HG03175 (cell line): ENCODE data around the gene MLYCD.

Experiments used
- ATAC-seq: cut with Tn5 transposase; IDR thresholded peaks from one replicate; pipeline ENCODE4 v1.9.1; 2021; ENCODE audit warnings: mild to moderate bottlenecking, moderate library complexity; ENCODE audit not compliant: unreplicated experiment

The MLYCD gene

GRCh38 chr16:83925095-83925905 is 26.4 kb downstream of the MLYCD start:
- ATAC-seq: no peak

DNA sequence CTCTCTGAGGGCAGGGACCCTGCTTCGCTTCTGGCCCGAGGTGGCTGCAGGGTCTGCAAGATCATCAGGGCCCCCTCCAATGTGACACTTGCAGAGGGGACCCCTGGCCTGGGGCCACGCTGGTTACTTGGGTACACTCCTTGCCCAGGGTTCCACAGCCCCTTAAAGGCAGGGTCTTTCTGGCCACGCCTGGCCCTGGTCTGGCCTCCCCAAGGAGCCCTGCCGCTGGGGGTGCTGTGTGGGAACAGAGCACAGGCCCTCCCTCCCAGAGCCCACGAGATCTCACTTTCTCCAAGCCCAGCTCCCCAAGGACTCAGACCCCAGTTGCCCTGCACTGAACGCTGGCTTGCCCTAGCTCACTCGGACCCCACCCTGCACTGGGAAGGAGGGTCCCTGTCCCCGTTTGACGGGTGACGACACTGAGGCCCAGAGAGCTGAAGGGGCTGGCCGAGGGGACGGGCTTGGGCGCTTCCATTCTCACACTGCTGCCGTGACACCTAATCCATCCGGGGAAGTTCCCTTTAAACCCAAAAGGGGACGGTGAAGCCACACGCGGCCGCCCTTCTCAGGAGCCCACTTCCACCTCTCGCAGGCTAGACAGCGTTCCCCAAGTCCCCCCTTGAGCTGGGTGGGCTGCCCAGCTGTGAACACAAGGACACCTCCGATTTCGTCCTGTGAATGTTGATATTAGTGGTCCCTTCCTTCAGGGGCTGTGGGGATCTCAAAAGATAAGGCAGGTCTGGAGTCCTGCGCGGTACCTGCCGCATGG is 27.2 kb downstream of the MLYCD start:
- no peak for ATAC-seq

DNA sequence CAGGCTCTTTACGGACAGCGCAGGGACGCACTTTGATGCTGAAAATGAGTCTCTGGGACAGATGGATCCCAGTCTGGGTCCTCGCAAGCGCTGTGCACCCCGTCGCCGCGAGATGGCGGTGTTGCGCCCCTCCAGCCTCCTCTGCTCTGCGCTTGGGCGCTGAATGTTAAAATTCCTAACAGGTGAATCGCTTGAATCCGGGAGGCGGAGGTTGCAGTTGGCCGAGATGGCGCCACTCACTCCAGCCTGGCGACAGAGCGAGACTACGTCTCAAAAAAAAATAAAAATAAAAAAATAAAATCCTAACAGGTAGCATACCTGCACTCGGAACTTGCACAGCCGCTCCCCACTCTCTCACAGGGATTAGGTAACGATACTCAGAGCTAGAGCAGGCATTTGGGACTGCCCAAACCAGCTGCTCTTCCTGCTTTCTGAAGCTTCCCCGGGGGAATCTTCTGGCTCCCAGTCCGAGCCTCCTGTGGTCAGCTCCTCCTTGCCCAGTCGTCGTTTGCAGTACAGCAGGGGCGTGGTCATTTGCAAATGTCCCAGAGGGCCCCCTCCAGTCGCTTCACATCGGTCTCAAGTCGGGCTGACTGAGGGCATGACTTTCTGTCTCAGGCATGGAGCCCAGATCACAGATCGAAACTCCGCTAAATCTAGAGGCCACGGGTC is 27.9 kb downstream of the MLYCD start:
- ATAC-seq: no peak

- no peak for ATAC-seq
Observed at GRCh38 chr16:83928341-83929055, 29.6 kb downstream of the MLYCD start.

- no peak for ATAC-seq
Observed at GRCh38 chr16:83929811-83930555, 31.1 kb downstream of the MLYCD start.

DNA sequence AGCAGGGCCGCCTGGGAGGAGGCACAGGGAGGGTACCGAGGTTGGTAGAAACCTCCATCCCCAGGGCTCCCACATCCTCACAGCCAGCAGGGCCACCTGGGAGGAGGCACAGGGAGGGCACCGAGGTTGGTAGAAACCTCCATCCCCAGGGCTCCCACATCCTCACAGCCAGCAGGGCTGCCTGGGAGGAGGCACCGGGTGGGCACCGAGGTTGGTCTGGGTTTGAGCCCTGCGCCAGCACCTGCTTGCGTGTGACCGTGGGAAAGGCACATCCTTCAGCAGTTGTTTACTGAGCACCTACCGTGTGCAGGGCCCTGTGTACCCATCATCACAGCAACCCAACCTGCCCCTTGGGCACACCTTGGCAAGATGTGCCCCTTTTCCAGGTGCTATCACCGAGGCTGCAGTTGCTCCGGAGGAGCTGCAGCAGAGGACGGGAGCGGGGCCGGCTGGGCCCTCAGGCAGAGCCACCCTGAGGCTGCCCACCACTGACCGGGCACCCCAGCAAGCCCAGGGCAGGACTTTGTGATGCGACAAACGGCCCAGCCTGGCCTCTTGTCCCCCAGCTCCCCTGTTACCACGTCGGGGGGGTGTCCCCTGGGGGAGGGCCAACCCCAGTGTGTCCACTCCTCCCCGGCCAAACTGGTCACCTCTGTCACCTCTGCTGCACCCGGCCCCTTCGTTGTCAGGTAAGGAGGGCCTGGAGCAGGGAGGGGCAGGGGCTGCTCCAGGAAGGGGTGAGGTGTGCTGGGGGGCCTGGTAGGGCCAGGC is 32.0 kb downstream of the MLYCD start:
- ATAC-seq: no peak

- no peak for ATAC-seq
Observed at GRCh38 chr16:83931556-83931955, 32.6 kb downstream of the MLYCD start.

GRCh38 chr16:83932304-83932703 is 33.4 kb downstream of the MLYCD start:
- no peak for ATAC-seq

DNA sequence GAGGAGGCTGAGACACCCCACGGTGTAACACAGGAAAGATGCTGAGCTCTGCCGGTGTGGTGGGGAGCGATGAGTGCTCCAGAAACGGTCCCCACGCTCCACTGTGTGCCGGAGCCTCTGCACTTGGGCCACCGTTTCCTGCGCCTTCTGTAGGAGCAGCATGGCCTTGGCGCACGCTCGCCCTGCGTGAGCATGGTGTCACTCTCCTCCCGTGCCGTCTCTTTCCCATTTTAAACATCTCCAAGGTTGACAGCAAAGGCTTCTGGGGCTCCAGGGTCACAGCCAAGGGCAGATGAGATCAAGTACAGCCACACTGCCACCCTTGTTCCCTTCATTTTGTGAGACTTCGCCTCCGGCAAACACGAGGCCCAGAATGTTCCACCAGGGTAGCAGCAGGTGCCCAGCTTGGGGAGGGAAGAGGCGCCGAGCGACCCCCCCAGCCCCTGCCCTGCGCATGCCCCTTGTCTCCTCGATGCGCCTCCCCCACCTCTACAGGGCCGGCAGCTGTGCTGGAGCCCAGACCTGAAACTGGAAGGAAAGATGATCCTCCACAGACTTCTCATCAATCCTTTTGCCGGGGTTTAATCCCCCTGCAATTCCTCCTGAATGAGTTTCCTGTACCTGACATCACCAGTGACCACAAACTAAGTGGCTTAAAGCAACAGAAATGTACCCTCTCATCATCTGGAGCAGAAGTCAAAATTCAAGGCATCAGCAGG is 34.2 kb downstream of the MLYCD start:
- ATAC-seq: no peak

DNA sequence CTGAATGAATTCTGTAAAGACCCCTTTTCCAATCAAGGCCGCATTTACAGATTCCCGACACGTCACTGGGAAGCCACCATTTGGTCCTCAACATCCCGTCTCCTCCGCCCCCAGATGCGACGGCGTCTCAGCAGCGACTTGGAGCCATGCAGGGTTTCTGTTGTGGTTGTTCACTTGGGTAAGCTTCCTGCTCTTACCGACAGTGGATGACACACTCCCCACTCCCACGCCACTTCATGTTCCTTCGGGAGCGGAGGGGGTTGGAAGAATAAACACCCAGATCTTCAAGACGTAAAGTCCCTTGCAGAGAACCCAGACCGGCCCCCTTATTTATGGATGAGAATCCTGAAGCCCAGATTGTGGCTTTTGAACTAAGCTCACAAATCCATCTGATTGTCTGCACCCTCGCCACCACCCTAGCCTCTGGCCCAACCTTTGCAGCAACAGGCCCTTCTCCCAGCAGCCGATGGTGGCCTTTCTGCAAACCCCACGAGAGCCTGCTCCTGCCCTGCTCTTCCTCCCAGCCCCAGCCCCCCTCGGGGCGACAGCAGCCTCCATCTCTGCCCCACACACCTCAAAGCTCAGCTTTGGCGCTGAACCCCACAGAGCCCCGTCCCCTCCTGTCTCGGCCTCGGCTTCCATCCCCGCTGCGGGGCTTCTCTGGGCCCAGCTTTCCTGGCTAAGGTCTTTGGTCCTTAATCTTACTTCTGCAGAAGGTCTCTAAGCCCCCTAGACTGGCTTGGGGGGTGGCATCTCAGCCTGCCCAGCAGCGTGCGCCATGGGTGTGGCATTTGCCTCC is 35.2 kb downstream of the MLYCD start:
- no peak for ATAC-seq

DNA sequence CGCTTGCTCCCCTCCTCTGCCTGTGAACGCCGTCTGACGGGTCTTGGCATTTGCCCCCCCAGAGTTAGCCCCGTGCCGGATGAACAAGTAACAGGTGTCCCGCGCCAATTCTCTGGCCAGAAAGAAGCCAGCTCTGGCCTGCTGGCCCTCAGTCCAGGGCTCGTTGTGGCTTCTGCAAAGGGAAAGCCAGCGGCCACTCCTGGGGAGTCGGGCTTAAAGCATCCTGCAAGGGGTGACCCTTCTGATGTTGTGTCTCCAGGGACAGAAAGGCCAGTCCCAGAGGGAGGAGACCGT is 35.7 kb downstream of the MLYCD start:
- no peak for ATAC-seq

DNA sequence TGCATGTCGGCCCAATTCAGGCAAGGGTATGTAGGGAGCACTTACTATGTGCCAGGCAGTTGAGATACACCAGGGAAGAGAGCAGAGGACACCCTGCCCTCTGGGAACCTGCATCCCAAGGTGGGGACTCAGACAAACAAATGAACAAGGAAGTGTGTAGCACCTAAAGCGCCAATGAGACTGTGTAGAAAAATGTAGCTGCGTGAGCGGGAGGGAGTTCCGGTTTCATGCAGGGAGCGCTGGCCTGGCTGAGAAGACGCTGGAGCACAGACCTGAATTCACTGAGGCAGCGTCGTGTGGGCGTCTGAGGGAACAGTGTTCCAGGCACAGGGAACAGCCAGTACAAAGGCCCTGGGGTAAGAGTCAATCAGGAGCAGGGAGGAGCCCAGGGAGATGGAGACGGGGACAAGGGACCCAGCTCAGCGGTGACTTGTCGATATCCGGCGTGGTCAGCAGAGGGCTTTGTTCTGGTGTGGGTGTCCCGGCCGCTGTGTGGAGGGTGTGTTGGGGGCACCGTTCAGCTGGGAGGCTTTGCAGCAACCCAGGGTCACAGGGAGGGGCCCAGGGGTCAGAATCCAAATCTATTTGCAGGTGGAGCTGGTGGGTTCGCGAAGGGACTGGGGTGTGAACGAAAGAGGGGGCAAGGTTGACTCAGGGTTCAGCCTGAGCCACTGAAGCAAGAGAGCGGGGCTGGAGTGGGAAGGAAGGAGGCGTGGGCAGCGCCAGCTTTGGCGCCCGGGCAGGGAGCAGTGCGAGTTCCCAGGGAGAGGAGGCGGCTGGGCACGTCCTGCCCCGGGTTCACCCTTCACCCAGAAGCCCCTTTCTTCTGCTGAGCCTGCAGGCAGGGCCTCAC is 36.3 kb downstream of the MLYCD start:
- ATAC-seq: no peak

DNA sequence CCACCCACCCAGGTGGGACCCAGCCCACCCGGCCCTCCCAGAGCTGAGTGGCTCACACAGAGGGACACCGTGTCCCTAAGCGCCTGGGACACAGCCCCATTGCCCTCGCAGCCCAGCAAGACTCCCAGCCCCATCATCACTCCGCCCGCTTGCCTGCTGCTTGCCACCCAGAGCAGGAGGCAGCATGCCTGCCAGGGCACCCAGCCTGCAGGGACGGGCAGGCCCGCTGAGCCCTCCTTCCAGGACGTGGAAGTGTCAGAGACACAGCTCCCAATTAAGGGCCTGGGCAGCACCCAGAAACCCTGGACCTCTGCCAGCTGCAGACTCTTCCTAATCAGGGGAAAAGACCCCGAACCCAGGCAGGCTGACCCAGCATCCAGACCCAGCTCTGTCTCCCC is 36.9 kb downstream of the MLYCD start:
- ATAC-seq: no peak

DNA sequence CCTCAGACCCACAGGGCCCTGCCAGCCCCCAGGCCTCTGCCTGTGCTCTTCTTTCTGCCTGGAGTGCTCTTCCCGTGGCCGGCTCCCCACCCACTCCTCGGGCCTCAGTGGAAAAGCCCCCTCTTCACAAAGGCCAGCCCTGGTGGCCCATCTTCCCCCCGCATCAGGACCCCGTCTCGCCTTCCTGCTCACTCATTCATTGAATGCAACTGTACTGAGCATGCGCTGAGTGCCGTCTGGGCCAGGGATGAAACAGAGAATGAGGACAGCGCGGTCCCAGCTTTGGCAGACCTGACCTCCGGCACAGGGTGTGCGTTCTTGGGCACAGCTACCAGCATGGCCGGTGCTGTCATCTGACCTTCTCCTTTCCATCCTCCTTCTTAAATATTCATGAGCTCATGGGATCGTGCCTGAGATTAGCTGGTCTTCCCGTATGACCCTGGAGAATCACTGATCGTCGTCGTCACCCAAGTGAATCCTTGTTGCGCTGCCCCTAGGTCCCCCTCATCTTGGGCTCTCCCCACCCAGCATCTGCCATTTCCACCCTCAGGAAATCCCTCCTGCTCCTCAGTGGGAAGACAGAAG is 37.8 kb downstream of the MLYCD start:
- no peak for ATAC-seq

DNA sequence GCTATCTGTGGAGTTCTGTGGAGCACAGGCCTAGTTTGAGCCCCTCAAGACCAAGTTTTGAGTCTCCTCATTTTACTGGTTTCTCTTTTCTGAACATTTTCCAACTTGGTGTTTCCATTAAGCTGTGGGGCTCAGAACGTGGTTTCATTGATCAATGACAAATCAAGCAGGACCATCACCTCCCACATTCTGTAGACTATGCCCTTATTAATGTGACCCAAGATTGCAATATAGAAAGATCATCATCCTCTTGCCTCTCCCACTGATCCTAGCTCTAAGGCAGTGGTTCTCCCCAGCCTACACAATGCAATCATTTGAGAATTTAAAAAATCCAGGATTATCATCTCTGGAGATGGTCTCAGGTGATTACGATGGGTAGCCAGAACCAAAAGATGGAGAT is 38.4 kb downstream of the MLYCD start:
- no peak for ATAC-seq

- ATAC-seq: no peak
Observed at GRCh38 chr16:83937922-83938885, 39.3 kb downstream of the MLYCD start.
